ENCODE measurements around the gene KLHL13.
"Not testable (repeated sequence)": the region's sequence is repeated elsewhere in the genome, so short reads cannot be mapped to it uniquely, and the experiment has no call there.

The KLHL13 gene

GRCh38 chrX:118000518-118000917 lies 116.1 kb downstream of the KLHL13 start:
- intact Hi-C loops (cut with DNase I) = no loop called here
- DNase-seq = no peak

DNA sequence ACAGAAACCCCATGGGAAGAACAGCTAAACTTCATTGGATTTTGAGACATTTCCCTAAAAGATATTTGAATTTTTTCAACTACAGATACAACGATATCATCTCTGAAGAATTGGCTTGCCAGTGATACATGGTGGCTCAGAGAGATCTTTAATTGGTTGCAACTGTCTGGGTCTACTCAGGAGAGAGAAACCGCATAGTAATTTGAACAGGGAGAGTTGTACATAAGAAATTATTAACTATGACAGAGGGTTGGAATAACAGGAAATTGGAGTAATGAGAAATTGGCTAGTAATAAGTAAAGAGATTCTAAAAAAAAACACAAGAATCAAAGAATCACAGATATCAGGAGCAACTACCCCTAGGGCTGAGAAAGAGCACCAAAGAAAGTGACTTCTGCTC lies 118.4 kb downstream of the KLHL13 start:
- intact Hi-C loops (cut with DNase I) = no loop called here
- DNase-seq = no peak

DNA sequence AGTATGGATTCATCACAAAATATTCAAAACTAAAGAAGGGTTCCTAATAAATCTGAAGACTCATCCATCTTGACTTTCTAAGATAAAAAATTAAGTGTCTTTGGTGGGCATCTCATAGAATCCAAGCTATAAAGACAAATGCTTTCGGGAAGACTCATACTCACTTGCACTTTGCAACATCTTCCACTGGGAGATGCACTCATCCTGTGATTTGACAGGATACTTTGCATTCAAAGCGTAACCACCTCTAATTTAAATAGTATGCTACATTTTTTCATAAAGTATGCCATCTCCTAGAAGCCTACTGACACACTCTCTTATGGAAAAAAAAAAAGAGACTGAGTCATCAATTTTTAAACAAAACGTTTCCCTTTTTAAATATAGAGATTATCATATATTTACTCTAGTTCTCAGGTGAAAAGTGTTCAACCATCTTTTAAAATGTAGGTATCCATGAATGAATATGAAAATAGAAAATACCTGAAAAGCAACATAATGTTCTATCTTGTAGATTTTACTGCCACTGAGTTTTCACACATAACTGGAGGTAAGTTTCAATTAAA lies 119.6 kb downstream of the KLHL13 start:
- intact Hi-C loops (cut with DNase I) = no loop called here
- DNase-seq = peak in 1 of 42 donors; percentile 36

DNA sequence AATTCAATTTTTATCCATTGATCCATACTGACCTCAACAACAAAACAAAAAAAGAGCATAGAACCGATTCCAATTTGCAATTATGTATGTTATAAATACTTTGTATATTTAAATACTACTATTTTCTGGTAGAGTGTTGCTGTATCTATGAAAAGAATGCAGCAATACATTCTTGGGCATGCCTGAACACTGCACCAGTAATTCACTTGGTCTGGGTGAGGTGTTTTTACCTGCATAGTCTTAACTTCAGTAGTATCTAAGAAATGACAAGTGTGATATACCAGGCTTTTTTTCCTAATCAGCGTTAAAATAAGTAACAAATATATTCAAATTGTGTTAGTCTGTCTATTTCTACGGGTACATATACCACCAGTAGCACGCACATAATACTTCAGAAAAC lies 120.2 kb downstream of the KLHL13 start:
- intact Hi-C loops (cut with DNase I) = no loop called here
- DNase-seq = no peak

GRCh38 chrX:117995378-117995777 lies 121.2 kb downstream of the KLHL13 start:
- DNase-seq = no peak
- intact Hi-C loops (cut with DNase I) = no loop called here

GRCh38 chrX:117992192-117992723 lies 124.4 kb downstream of the KLHL13 start:
- intact Hi-C loops (cut with DNase I) = no loop called here
- DNase-seq = no peak

- no peak for DNase-seq
- intact Hi-C loops (cut with DNase I) = no loop called here
Measured at GRCh38 chrX:117990438-117990837, 126.2 kb downstream of the KLHL13 start.

DNA sequence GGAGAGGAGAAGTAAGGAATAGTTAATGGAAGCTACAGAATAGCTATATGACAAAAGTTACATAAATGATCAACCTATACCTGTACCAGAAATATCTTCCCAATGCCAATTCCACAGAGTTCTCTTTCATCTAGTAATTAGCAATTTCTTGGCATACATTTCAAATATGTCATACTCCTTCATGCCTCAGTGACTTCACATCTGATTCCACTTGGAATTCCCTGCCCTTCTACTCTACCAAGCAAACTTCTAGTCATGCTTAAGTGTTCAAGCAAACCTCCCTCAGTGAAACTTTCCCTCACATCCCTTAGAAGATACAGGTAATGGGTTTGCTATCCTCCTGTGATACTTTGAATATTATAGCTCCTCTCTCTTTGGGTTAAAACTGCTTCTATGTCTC lies 127.1 kb downstream of the KLHL13 start:
- intact Hi-C loops (cut with DNase I) = no loop called here
- no peak for DNase-seq

GRCh38 chrX:117987373-117987772 lies 129.2 kb downstream of the KLHL13 start:
- intact Hi-C loops (cut with DNase I) = no loop called here
- DNase-seq = no peak

DNA sequence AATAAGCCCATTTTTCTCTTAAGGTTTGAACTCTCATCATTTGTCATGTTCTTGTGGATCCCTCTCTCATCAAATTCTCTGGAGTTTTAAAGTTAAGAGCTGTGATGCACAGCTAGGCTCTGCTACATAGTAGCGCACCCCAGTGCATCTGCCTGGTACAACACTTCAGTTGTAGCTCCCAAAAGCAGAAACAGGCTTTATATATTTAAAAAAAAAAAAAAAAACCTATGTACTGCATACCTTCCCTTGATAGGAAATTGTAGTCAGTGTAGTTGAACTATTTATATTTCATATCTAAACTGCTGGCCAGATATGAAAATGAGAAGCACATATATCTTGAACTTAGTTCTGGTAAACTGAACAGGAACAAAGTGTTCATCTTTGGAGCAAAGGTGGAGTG lies 131.4 kb downstream of the KLHL13 start:
- intact Hi-C loops (cut with DNase I) = no loop called here
- peak in 28 of 42 donors; percentile 1 to 55 (median 29) for DNase-seq

GRCh38 chrX:117982694-117983392 lies 133.8 kb downstream of the KLHL13 start:
- DNase-seq = no peak
- intact Hi-C loops (cut with DNase I) = no loop called here

- DNase-seq = no peak
- intact Hi-C loops (cut with DNase I) = no loop called here
Measured at GRCh38 chrX:117978402-117978801, 138.2 kb downstream of the KLHL13 start.

DNA sequence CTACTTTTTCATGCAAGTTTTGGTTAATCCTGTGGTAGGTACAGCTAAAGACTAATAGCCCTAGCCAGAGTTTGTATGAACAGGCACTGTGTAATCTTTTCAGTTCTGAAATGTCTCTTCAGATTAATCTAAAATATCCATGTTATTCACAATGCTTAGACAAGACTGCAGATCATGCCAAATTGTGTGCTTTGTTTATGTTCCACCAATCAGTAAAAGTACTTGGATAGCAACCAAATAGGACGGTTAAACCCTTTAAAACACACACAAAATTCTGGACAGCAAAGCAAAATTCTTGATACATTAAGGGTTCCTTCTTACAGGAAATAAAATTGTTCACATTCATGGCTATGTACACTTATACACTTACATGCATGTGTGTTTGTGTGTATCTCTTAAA lies 139.1 kb downstream of the KLHL13 start:
- intact Hi-C loops (cut with DNase I) = no loop called here
- no peak for DNase-seq

DNA sequence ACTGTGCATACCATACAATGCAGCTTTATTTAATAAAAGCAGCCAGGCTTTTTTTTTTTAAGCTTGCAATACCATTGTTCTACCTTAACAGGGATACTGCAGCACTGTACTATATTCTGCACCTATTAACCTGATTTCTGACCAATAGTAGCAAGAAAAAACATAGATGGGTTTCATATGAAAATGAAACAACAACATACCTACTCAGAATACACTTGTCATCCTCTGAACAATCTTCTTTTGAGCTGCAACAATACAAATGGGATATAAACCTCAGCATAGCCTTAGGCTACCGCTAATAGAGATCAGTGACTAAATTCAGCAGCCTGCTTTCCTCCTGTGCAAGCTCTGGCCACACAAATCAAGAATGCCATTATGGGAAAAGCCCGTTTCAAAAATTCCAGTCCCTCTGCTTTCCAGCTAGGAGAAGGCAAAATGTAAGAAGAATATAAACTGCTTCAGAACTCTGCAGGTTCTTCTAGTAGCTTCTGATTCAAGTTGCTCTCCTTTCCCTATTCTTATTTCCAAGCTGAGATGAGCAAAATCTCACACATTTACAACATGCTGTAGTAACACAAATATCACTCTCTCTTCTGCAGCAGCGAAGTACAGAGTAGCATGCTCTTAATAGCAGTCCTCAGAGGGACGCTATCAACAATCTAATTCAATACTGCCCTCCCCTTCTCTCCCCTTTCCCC lies 143.4 kb downstream of the KLHL13 start:
- no peak for DNase-seq
- intact Hi-C loops (cut with DNase I) = no loop called here

DNA sequence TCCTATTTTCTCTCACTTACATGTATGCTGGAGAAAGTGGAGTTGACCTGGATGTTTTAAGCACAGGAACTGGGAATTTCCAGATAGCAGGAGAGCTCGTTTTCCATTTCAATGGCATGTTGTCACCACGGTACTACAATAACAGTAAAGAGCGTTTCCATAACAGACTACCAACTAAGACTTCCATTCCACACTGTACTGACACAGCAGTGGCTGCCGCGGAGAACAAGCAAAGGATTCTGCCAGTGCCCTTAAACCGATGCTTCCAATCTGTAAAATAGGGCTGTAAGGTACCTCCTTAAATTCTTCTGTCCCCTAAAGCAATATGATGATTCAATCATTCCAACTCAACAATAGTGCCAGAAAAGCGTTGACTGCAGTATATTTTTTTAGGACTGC lies 143.9 kb downstream of the KLHL13 start:
- DNase-seq = peak in 6 of 42 donors; percentile 20 to 40 (median 28)
- intact Hi-C loops (cut with DNase I) = no loop called here

DNA sequence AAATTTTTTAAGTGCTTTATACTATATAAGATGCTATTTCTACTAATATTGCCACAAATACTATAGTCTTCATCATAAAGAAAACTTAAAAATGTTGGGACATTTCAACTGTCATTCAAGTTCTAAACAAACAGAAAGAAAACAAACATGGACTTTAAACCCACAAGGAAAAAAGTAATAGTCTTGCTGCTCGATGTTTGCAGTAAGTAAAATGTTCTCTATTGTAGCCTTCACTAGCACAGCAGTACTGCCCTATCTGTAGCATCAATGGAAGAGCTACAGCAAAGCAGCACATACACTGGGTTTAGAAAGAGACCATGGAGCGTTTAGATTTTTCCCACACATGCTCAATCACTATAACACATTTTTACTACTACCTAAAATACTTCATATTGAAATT lies 146.8 kb downstream of the KLHL13 start:
- DNase-seq = no peak
- intact Hi-C loops (cut with DNase I) = no loop called here

DNA sequence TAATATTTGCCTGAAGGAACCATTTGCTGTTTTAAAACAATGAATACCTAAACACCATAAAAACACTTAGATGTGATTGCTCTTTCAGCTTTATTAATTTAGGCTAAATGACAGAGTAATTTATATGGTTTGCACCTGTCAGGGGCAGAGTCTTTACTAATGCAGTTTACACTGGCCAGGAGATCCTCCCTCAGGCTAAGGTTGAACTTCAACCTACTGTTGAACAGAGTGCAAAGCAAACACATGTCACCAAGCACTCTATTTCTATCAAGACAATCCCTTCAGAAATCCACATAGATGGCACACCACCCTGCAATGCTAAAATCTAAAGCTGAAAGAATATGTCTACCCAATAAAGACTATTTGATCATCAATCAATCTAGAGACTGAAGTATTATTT lies 147.3 kb downstream of the KLHL13 start:
- no peak for DNase-seq
- intact Hi-C loops (cut with DNase I) = no loop called here

GRCh38 chrX:117959045-117959444 lies 157.6 kb downstream of the KLHL13 start:
- intact Hi-C loops (cut with DNase I) = no loop called here
- DNase-seq = no peak

DNA sequence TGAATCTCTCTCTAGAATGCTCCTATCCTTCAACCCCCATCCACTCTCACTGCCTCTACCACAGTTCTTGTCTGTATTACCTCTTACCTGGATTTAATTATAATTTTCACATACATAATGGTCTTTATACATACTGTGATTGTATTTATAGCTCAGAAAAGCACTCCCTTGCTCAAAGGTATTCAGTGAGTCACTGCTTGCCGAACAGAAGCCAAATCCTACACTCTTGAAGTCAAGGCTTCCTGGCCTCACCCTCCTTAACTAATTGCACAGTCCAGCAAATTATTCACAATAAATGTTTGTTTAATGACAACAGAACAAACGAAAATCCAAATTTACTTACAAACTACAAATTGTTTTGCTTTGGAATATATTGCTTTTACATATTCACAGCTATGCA lies 159.5 kb downstream of the KLHL13 start:
- intact Hi-C loops (cut with DNase I) = no loop called here
- peak in 1 of 42 donors; percentile 8 for DNase-seq

DNA sequence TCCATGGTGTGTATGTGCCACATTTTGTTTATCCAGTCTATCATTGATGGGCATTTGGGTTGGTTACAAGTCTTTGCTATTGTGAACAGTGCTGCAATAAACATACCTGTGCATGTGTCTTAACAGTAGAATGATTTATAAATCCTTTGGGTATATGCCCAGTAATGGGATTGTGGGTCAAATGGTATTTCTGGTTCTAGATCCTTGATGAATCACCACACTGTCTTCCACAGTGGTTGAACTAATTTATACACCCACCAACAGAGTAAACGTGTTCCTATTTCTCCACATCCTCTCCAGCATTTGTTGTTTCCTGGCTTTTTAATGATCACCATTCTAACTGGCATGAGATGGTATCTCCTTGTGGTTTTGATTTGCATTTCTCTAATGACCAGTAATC lies 177.3 kb downstream of the KLHL13 start:
- intact Hi-C loops (cut with DNase I) = not testable (repeated sequence)

More for the DNA sequence above, 177.3 kb downstream of the KLHL13 start:
- DNase-seq = not testable (repeated sequence)

All from head of caudate nucleus (tissue), 42 donors.